ENCODE results near the gene IFTAP.

The IFTAP gene

DNA sequence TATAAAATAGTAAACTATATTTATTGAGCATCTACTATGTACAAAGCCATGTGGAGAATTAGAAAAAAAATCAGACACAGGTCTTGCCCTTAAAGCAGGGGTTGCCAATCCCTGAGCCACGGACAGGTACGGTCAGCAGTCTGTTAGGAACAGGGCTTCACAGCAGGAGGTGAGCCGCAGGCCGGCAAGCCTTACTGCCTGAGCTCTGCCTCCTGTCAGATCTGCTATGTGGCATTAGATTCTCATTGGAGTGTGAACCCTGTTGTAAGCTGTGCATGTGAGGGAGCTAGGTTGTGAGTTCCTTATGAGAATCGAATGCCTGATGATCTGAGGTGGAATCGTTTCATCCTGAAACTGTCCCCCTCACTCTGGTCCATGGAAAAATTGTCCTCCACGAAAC is 5.9 kb downstream of the IFTAP start:
- no peak overlapping the region for H3K4me3 ChIP-seq (ENCODE audit: low read depth in 1 of 2, low read length in 2 of 2)

DNA sequence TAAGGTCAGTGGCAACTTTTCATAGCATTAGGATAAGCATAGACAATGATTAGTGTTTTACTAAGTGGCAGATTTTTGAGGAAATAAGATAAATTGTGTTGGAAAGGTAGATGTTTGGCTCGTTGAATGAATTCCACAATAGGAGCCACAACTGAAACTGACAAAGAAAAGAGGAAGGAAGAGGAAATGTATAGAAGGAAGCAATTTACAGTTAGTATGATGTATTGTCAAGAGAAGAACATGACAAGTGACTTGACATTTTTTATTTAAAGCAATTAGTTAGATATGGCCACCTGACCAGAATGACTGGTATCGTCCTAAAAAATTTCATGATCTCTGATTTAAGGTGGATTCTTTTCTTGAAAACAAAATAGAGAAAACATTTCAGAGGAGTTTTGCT is 6.9 kb downstream of the IFTAP start:
- Histone ChIP-seq H3K27ac (ENCODE audit: low read length) (no peak overlapping the region), H3K27me3 (ENCODE audit: low read depth, low read length) (no peaks in the 10 kb centered on the region), H3K4me3 (ENCODE audit: low read depth in 1 of 2, low read length in 2 of 2) (no peak overlapping the region), H3K9me3 (ENCODE audit: control insufficient read depth in 1 of 2, low read length in 2 of 2) (no peaks in the 10 kb centered on the region), H3K36me3 (ENCODE audit: control insufficient read depth in 1 of 2, insufficient read depth in 2 of 2, low read length in 2 of 2) (no peaks in the 10 kb centered on the region), H3K4me1 (ENCODE audit: control insufficient read depth in 1 of 2, insufficient read depth in 2 of 2, low read length in 2 of 2) (peaks cover 0 to under 1% of the 10 kb centered on the region in 2 donors)

More for the DNA sequence above, 5.9 kb downstream of the IFTAP start:
- Histone ChIP-seq H3K9me3 (ENCODE audit: control insufficient read depth in 1 of 2, low read length in 2 of 2) (no peaks in the 10 kb centered on the region), H3K27me3 (ENCODE audit: low read depth, low read length) (no peaks in the 10 kb centered on the region), H3K27ac (ENCODE audit: low read length) (no peak overlapping the region), H3K4me1 (ENCODE audit: control insufficient read depth in 1 of 2, insufficient read depth in 2 of 2, low read length in 2 of 2) (peaks cover 0 to 10% of the 10 kb centered on the region in 2 donors), H3K36me3 (ENCODE audit: control insufficient read depth in 1 of 2, insufficient read depth in 2 of 2, low read length in 2 of 2) (no peaks in the 10 kb centered on the region)

DNA sequence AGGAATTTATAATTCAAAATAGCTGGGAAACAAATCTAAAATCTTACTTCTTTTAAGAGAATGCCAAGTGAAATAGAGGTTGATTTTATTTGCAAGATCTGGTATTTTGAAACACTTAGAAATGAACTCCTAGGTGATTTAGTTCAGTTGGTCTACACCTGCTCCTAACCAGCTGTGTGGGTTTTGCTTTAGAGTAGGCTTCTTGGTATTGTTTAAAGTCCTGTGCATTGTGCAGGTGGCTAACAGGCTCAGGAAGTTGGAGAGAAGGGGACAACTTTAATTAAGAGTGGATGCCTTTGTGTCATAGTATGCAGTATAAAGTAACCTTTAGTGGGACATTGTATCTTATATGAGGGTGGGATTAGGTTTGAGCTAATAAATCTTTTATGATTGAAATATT is 7.8 kb downstream of the IFTAP start:
- Histone ChIP-seq H3K27ac (ENCODE audit: low read length) (no peak overlapping the region), H3K4me3 (ENCODE audit: low read depth in 1 of 2, low read length in 2 of 2) (no peak overlapping the region), H3K9me3 (ENCODE audit: control insufficient read depth in 1 of 2, low read length in 2 of 2) (no peaks in the 10 kb centered on the region), H3K36me3 (ENCODE audit: control insufficient read depth in 1 of 2, insufficient read depth in 2 of 2, low read length in 2 of 2) (no peaks in the 10 kb centered on the region), H3K27me3 (ENCODE audit: low read depth, low read length) (no peaks in the 10 kb centered on the region), H3K4me1 (ENCODE audit: control insufficient read depth in 1 of 2, insufficient read depth in 2 of 2, low read length in 2 of 2) (no peaks in the 10 kb centered on the region)

DNA sequence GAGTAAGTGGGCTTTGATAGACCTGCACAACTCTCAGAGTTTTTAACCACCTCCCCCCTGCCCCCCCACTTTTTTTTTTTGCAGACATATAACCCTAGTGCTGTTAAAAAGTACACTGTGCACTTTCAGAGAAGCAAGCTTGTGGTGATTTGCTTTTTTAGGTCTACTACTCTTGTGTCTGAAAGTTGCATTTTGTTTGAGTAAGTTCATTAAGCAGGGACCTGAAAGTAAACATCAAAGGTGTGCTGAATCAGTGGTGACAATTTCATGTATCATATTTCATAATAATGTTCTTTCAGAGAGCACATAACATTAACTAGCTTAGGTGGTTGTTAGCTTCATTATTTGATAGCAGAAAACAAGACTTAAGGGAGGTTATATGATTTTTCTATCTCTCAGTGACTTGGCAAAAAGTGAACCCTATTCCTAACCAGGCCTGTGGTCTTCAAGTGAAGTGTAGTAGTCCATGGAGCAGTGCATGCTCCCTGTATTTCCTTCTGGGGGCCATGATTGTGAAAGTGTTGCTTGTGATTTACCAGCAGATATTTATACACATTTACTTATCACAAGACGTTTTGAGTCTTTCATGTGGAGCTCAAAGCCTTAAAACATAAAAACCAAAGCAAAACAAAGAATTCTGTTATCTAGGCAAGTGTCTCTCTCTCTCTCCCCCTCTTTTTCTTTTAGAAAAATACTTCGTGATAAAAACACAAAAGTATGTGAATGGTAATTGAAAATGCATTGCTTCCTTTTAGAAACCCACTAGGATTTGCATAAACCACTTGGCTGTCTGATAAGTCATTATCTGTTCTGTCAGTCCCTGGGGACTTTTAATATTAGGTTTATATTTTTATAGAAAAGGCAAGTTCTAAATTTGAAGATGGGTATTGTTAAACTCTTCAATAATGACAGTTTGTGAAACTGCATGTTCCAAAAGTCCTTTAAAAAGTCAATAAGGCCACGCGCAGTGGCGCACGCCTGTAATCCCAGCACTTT is 11.2 kb downstream of the IFTAP start:
- Histone ChIP-seq H3K27me3 (ENCODE audit: low read depth, low read length) (no peaks in the 10 kb centered on the region), H3K9me3 (ENCODE audit: control insufficient read depth in 1 of 2, low read length in 2 of 2) (no peaks in the 10 kb centered on the region), H3K27ac (ENCODE audit: low read length) (no peak overlapping the region), H3K36me3 (ENCODE audit: control insufficient read depth in 1 of 2, insufficient read depth in 2 of 2, low read length in 2 of 2) (no peaks in the 10 kb centered on the region), H3K4me3 (ENCODE audit: low read depth in 1 of 2, low read length in 2 of 2) (no peak overlapping the region), H3K4me1 (ENCODE audit: control insufficient read depth in 1 of 2, insufficient read depth in 2 of 2, low read length in 2 of 2) (no peaks in the 10 kb centered on the region)

DNA sequence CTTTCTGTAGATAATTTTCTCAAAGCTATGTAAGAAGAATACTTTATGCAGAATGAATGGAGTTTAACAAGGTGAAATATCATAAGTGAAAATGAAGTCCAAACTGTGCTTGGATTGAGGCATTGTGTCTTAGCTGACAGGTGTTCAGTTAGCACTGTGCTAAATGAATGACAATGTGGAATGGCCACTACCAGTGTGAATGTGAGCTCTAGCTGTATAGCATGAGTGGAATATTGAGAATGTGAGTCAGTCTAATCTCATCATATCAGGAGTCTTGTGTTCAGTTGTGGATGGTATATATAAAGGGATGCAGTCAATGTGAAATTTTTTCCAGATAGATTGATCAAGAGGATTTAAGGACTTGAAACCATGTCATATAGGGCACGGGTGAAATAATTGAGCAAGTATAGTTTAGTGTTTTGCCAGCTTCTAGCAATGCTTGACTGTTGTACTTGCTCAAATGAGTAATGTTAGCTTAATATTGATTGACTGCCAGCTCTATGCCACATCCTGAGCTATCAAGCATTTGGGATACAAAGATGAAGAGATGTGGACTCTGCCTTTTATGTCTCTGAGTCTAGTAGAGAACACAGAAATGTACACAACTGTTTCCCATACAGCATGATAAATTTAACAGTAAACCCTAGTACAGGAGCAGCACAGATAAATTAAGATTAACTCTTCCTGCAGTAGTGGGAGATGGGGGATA is 14.3 kb downstream of the IFTAP start:
- no peaks in the 10 kb centered on the region for H3K36me3 ChIP-seq (ENCODE audit: control insufficient read depth in 1 of 2, insufficient read depth in 2 of 2, low read length in 2 of 2)
- no peaks in the 10 kb centered on the region for H3K9me3 ChIP-seq (ENCODE audit: control insufficient read depth in 1 of 2, low read length in 2 of 2)
- no peak overlapping the region for H3K27ac ChIP-seq (ENCODE audit: low read length)
- H3K27me3 ChIP-seq (ENCODE audit: low read depth, low read length), result no peaks in the 10 kb centered on the region
- H3K4me1 ChIP-seq (ENCODE audit: control insufficient read depth in 1 of 2, insufficient read depth in 2 of 2, low read length in 2 of 2), result no peaks in the 10 kb centered on the region
- H3K4me3 ChIP-seq (ENCODE audit: low read depth in 1 of 2, low read length in 2 of 2), result no peak overlapping the region

DNA sequence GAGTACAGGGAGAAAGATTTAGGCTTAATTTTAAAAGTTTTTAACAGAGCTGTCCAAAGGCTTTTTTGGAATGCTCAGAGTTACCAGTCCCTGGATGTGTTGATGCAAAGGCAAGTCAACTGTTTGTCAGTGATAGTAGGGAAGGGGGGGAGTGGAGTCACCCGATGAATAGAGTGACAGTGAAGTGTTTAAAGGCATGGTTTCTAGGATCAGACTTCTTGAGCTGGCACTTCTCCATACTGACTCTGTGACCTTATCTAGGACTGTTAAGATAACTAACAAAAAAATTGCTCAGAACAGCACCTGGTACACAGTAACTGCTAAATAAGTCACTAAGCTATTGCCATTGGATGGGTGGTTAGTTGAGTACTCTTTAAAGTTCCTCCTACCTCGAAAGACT is 15.1 kb downstream of the IFTAP start:
- no peaks in the 10 kb centered on the region for H3K36me3 ChIP-seq (ENCODE audit: control insufficient read depth in 1 of 2, insufficient read depth in 2 of 2, low read length in 2 of 2)
- H3K27me3 ChIP-seq (ENCODE audit: low read depth, low read length), result no peaks in the 10 kb centered on the region
- H3K9me3 ChIP-seq (ENCODE audit: control insufficient read depth in 1 of 2, low read length in 2 of 2), result no peaks in the 10 kb centered on the region
- H3K27ac ChIP-seq (ENCODE audit: low read length), result no peak overlapping the region
- no peak overlapping the region for H3K4me3 ChIP-seq (ENCODE audit: low read depth in 1 of 2, low read length in 2 of 2)
- H3K4me1 ChIP-seq (ENCODE audit: control insufficient read depth in 1 of 2, insufficient read depth in 2 of 2, low read length in 2 of 2), result no peaks in the 10 kb centered on the region

DNA sequence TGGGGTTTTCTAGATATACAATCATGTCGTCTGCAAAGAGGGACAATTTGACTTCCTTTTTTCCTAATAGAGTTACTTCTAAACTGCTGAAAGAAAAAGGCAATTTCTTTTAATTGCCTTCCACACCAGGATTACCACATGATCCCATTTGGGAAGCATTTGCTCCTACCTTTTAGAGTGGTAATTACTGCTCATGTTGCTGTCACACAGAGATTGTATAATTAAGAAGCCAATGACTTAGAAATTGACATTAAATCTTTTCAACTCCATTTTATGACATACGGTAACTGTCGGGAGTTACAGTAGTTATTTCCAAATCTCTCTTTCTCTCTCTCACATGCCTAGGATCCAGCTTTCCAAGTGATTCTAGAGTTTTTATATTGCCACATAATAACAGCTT is 21.5 kb downstream of the IFTAP start:
- Histone ChIP-seq H3K4me1 (ENCODE audit: control insufficient read depth in 1 of 2, insufficient read depth in 2 of 2, low read length in 2 of 2) (peaks cover 0 to 11% of the 10 kb centered on the region in 2 donors), H3K27ac (ENCODE audit: low read length) (no peak overlapping the region), H3K36me3 (ENCODE audit: control insufficient read depth in 1 of 2, insufficient read depth in 2 of 2, low read length in 2 of 2) (no peaks in the 10 kb centered on the region), H3K4me3 (ENCODE audit: low read depth in 1 of 2, low read length in 2 of 2) (no peak overlapping the region), H3K27me3 (ENCODE audit: low read depth, low read length) (no peaks in the 10 kb centered on the region), H3K9me3 (ENCODE audit: control insufficient read depth in 1 of 2, low read length in 2 of 2) (no peaks in the 10 kb centered on the region)

DNA sequence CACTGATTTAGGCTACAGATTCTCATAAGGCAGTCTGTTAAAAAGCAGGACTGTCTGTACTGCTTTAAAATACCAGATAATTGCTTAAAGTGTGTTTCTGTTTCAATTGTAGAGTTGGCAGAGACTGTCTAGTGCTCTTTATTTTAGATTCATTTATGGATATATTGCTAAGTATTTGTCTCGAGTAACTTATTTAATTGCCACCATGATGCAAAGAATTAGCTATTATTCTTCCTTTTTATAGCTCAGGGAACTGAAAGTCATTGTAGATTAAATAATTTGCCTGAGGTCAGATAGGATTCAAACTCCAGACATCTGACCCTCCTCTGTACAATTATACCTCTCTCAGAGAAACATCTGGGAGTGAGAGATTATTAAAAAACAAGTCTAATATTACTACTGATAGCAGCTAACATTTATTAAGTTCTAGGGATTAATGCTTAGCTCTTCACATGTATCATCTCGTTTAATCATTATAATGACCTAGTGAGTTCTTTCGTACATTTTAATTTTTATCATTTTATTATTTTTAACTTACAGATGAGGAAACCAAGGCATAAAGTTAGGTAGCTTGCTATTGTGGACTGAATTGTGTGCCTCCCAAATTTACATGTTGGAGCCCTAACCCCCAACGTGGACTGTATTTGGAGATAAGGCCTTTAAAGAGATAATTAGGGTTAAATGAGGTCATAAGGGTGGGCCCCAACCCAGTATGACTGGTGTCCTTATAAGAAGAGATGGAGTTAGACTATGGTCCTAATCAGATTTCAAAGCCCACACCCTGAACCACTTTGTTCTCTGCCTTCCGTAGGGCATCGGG is 23.5 kb downstream of the IFTAP start:
- Histone ChIP-seq H3K27me3 (ENCODE audit: low read depth, low read length) (no peaks in the 10 kb centered on the region), H3K9me3 (ENCODE audit: control insufficient read depth in 1 of 2, low read length in 2 of 2) (no peaks in the 10 kb centered on the region), H3K4me3 (ENCODE audit: low read depth in 1 of 2, low read length in 2 of 2) (no peak overlapping the region), H3K36me3 (ENCODE audit: control insufficient read depth in 1 of 2, insufficient read depth in 2 of 2, low read length in 2 of 2) (no peaks in the 10 kb centered on the region), H3K4me1 (ENCODE audit: control insufficient read depth in 1 of 2, insufficient read depth in 2 of 2, low read length in 2 of 2) (peaks cover 0 to 11% of the 10 kb centered on the region in 2 donors), H3K27ac (ENCODE audit: low read length) (no peak overlapping the region)

DNA sequence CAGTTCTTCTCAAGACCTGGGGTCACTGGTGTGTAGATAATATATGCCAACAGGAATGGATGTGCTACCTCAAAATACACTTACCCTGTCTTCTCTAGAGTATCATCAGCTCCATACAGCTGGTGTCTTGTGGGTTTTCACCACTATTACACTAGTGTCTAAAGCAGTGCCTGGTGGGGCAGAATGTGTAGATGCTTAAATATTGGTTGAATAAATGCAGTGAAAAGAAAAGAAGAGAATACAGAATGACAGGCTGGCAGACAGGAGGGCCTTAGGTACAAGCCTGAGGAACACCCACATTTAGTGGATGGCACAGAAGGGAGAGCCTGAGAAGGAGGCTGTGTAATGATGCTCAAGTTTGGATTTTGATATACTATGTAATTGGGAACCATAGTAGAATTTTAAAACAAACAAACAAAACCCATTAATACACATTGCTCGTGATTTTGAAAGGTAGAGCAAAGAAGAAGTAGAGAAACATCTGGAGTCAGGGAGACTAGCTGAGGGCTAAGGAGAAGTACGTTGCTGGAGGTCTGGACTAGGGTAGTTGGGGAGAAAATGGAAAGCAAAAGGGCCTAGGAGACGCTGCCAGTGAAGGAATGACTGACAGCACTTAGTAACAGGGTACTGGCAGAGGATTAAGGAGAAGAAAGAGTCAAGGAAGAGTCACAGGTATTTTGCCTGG is 24.2 kb downstream of the IFTAP start:
- H3K36me3 ChIP-seq (ENCODE audit: control insufficient read depth in 1 of 2, insufficient read depth in 2 of 2, low read length in 2 of 2), result no peaks in the 10 kb centered on the region
- H3K4me3 ChIP-seq (ENCODE audit: low read depth in 1 of 2, low read length in 2 of 2), result peak overlapping the region; percentile 4 to 13
- H3K27ac ChIP-seq (ENCODE audit: low read length), result no peak overlapping the region

DNA sequence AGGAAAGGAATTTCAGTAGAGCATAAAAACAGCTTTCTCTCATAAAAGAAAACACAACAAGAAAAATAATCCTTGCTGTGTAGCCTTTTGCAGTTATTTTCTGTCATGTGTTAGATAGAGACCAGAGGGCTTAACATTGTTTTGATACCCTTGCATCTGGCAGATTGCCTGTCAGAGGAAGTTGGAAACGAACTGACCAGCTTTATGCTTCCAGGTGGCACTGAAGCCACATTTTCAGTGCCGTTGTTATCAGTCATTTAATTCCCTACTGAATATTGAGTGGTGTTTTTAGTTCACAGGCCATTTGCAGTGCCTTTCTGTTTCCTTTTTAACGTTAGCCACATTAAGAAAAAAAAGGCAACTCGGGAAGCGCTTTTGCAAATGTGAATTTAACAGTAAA is 25.2 kb downstream of the IFTAP start:
- no peak overlapping the region for H3K27ac ChIP-seq (ENCODE audit: low read length)
- H3K36me3 ChIP-seq (ENCODE audit: control insufficient read depth in 1 of 2, insufficient read depth in 2 of 2, low read length in 2 of 2), result no peaks in the 10 kb centered on the region
- no peaks in the 10 kb centered on the region for H3K9me3 ChIP-seq (ENCODE audit: control insufficient read depth in 1 of 2, low read length in 2 of 2)
- peaks cover 0 to 11% of the 10 kb centered on the region in 2 donors for H3K4me1 ChIP-seq (ENCODE audit: control insufficient read depth in 1 of 2, insufficient read depth in 2 of 2, low read length in 2 of 2)
- H3K27me3 ChIP-seq (ENCODE audit: low read depth, low read length), result no peaks in the 10 kb centered on the region
- H3K4me3 ChIP-seq (ENCODE audit: low read depth in 1 of 2, low read length in 2 of 2), result peak overlapping the region; percentile 4 to 13

More for the DNA sequence above, 24.2 kb downstream of the IFTAP start:
- H3K9me3 ChIP-seq (ENCODE audit: control insufficient read depth in 1 of 2, low read length in 2 of 2), result no peaks in the 10 kb centered on the region
- H3K27me3 ChIP-seq (ENCODE audit: low read depth, low read length), result no peaks in the 10 kb centered on the region
- H3K4me1 ChIP-seq (ENCODE audit: control insufficient read depth in 1 of 2, insufficient read depth in 2 of 2, low read length in 2 of 2), result peaks cover 0 to 11% of the 10 kb centered on the region in 2 donors

Data from muscle layer of duodenum (tissue), 2 donors.